RWPE2 (cell line): ENCODE measurements around the gene STRN3.

ENCODE experiments used
- ATAC-seq: fragments of 200-7000 bp; cut with Tn5 transposase; 3 replicates; pipeline ENCODE4 v1.9.1; 2021; ENCODE audit warnings: low read depth
- DNase-seq: peaks from one replicate; pipeline ENCODE4 v3.0.0-alpha.2; 2020; ENCODE audit warnings: low spot score
- H3K27ac ChIP-seq: fragments of 450-650 bp; 2 replicates; pipeline ENCODE4 v1.5.1; 2017; ENCODE audit warnings: mild to moderate bottlenecking; ENCODE audit not compliant: poor library complexity, severe bottlenecking
- H3K27me3 ChIP-seq: fragments of 250-450 bp; sonication (Bioruptor Pico); 2 replicates; pipeline ENCODE4 v1.5.1; 2021; ENCODE audit warnings: mild to moderate bottlenecking, moderate library complexity; ENCODE audit not compliant: insufficient read depth, poor library complexity, severe bottlenecking
- H3K36me3 ChIP-seq: fragments of 250-450 bp; sonication (Bioruptor Pico); 2 replicates; pipeline ENCODE4 v1.5.1; 2020; ENCODE audit warnings: low read depth, mild to moderate bottlenecking, moderate library complexity
- H3K4me1 ChIP-seq: fragments of 250-450 bp; sonication (Bioruptor Pico); 2 replicates; pipeline ENCODE4 v1.5.1; 2021; ENCODE audit warnings: mild to moderate bottlenecking, moderate library complexity; ENCODE audit not compliant: insufficient read depth, poor library complexity, severe bottlenecking
- H3K4me3 ChIP-seq: fragments of 250-450 bp; sonication (Bioruptor Pico); 2 replicates; pipeline ENCODE4 v1.5.1; 2021; ENCODE audit warnings: mild to moderate bottlenecking, moderate library complexity; ENCODE audit not compliant: severe bottlenecking
- H3K9me3 ChIP-seq: fragments of 250-450 bp; sonication (Bioruptor Pico); 2 replicates; pipeline ENCODE4 v1.5.1; 2021; ENCODE audit warnings: mild to moderate bottlenecking, moderate library complexity; ENCODE audit not compliant: severe bottlenecking
- CTCF ChIP-seq: fragments of 450-650 bp; IDR thresholded peaks from one replicate; pipeline ENCODE4 v1.5.1; 2017; ENCODE audit warnings: mild to moderate bottlenecking, moderate library complexity; ENCODE audit not compliant: poor library complexity, severe bottlenecking

Gene STRN3

GRCh38 chr14:31037709-31038221 lies 11.6 kb upstream of the STRN3 start:
- Histone ChIP-seq H3K4me1 (peaks cover 22% of the 10 kb centered on the region), H3K4me3 (no peak overlapping the region), H3K27me3 (no peaks in the 10 kb centered on the region), H3K36me3 (no peaks in the 10 kb centered on the region), H3K9me3 (no peaks in the 10 kb centered on the region), H3K27ac (peak overlapping the region; percentile 8)
- no peak for DNase-seq
- ATAC-seq, result no peak
- TF ChIP-seq CTCF, result no peak

GRCh38 chr14:31036552-31036951 lies 10.4 kb upstream of the STRN3 start:
- Histone ChIP-seq H3K4me1 (peaks cover 32% of the 10 kb centered on the region), H3K27me3 (no peaks in the 10 kb centered on the region), H3K36me3 (no peaks in the 10 kb centered on the region), H3K27ac (no peak overlapping the region), H3K9me3 (no peaks in the 10 kb centered on the region), H3K4me3 (no peak overlapping the region)
- ATAC-seq (no peak), DNase-seq (no peak)
- no peak for TF ChIP-seq CTCF

- DNase-seq (no peak), ATAC-seq (no peak)
- H3K36me3 ChIP-seq, result no peaks in the 10 kb centered on the region
- no peak overlapping the region for H3K4me3 ChIP-seq
- no peaks in the 10 kb centered on the region for H3K9me3 ChIP-seq
- no peaks in the 10 kb centered on the region for H3K27me3 ChIP-seq
- peak overlapping the region; percentile 82 for H3K27ac ChIP-seq
- H3K4me1 ChIP-seq, result peaks cover 38% of the 10 kb centered on the region
- TF ChIP-seq CTCF, result no peak
Observed at GRCh38 chr14:31030469-31030868, 4.3 kb upstream of the STRN3 start.

- DNase-seq (no peak), ATAC-seq (no peak)
- Histone ChIP-seq H3K36me3 (peaks cover 5% of the 10 kb centered on the region; the same call in 1 of the 2 replicates), H3K4me3 (no peak overlapping the region), H3K27me3 (no peaks in the 10 kb centered on the region), H3K27ac (peak overlapping the region; percentile 95), H3K9me3 (no peaks in the 10 kb centered on the region), H3K4me1 (peaks cover 41% of the 10 kb centered on the region)
- TF ChIP-seq CTCF, result no peak
Observed at GRCh38 chr14:31029016-31029970, 3.1 kb upstream of the STRN3 start.

GRCh38 chr14:31027847-31028246 lies 1.7 kb upstream of the STRN3 start:
- peak overlapping the region; percentile 81 for H3K4me3 ChIP-seq
- TF ChIP-seq CTCF, result no peak
- DNase-seq (no peak), ATAC-seq (no peak)
- H3K9me3 ChIP-seq, result no peaks in the 10 kb centered on the region
- no peaks in the 10 kb centered on the region for H3K27me3 ChIP-seq
- H3K27ac ChIP-seq, result peak overlapping the region; percentile 95
- peaks cover 40% of the 10 kb centered on the region for H3K4me1 ChIP-seq
- peaks cover 12% of the 10 kb centered on the region for H3K36me3 ChIP-seq
